Measurements from ENCODE around the gene ACY1. TPM values are rescaled to one million over a fixed set of nuclear protein-coding genes. Genes with fewer than 3 reads are reported as not detected.

ACY1 gene
- polyA plus RNA-seq, 2 of the 4 experiments (the other 2 are of a cell fraction) = 20.7 to 21.1 TPM

DNA sequence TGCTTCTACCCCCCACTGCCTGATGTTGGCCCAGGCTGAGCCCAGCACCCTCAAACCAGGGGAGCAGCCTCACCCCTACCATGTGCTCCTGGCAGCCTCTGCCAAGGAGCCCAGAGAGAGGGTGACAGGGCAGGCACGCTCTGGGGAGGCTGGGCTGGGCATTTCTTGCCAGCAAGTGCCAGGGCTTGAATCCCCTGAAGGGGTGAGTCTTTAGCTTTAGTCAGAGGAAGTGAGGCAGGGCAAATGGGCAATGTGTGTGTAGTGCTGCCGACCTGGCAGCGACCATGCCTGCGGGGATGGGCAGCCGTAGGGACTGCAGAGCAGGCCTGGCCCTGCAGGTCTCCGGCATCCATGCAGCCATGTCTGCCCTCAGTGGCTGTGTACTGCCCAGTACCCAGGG is 54.9 kb downstream of the ACY1 start:
- Histone ChIP-seq H3K27ac (no peak overlapping the region; a peak in 1 of 6 replicates), H3K4me3 (no peak overlapping the region), H3K9me3 (no peaks in the 10 kb centered on the region), H3K4me1 (no peaks in the 10 kb centered on the region), H3K4me2 (no peak overlapping the region)
- ChIA-PET CTCF (interaction anchor here (1.0 to 2.6 kb wide), 3 partner anchors 14 to 47 kb away, joined by 3 to 11 read pairs (median 4); no protein-coding TSS in a partner anchor), POLR2A (no interaction called here)
- FAIRE-seq (no peak), DNase-seq (ENCODE audit: low read depth in 1 of 2, low spot score in 1 of 2) (no peak), ATAC-seq (no peak)
- WGBS (ENCODE audit: missing lambda C conversion rate) = 73% methylated on average over 5 of the region's 6 CpGs
- TF ChIP-seq ESRRA (IDR thresholded peaks at IDR 0.05; ENCODE audit: borderline replicate concordance, low read length) (no peak), SMC3 (IDR thresholded peaks at IDR 0.05) (no peak), ZFP36 (IDR thresholded peaks at IDR 0.05; ENCODE audit: borderline replicate concordance, partially characterized antibody) (no peak), KDM5A (IDR thresholded peaks at IDR 0.05) (no peak), ZSCAN20 (CRISPR knock-in tag; IDR thresholded peaks at IDR 0.05) (no peak), NPAS2 (CRISPR knock-in tag; IDR thresholded peaks at IDR 0.05; ENCODE audit: borderline replicate concordance) (no peak)
- TF ChIP-seq, protein P1, sequence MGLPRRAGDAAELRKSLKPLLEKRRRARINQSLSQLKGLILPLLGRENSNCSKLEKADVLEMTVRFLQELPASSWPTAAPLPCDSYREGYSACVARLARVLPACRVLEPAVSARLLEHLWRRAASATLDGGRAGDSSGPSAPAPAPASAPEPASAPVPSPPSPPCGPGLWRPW (IDR thresholded peaks at IDR 0.05) = no peak

Small RNAs within 50 kb of the gene (small RNA-seq; reads per million reads assigned to genes)
- gene AC115284.1 = 0 reads per million in 6 experiments

Other genes starting within 250 kb of the ACY1 start
- not detected in 2 replicates for gene IQCF6, start 204.3 kb upstream of the ACY1 start, polyA plus RNA-seq (2011; rRNA removed)
- gene IQCF6, start 204.3 kb upstream of the ACY1 start, polyA plus RNA-seq (2017; fragmentation: RNase III; extraction: RNeasy Plus Mini Kit Qiagen cat#74134 plus additional on column Dnase treatment) = not detected in 3 replicates
- not detected in 2 replicates for gene IQCF2, start 121.9 kb upstream of the ACY1 start, polyA plus RNA-seq (2011; rRNA removed)
- gene IQCF2, start 121.9 kb upstream of the ACY1 start, polyA plus RNA-seq (2017; fragmentation: RNase III; extraction: RNeasy Plus Mini Kit Qiagen cat#74134 plus additional on column Dnase treatment) = not detected in 3 replicates
- gene IQCF5, start 107.9 kb upstream of the ACY1 start, polyA plus RNA-seq (2011; rRNA removed) = not detected in 2 replicates
- not detected in 3 replicates for gene IQCF5, start 107.9 kb upstream of the ACY1 start, polyA plus RNA-seq (2017; fragmentation: RNase III; extraction: RNeasy Plus Mini Kit Qiagen cat#74134 plus additional on column Dnase treatment)
- gene IQCF1, start 80.2 kb upstream of the ACY1 start, polyA plus RNA-seq (2011; rRNA removed) = not detected in 2 replicates
- not detected in 3 replicates for gene IQCF1, start 80.2 kb upstream of the ACY1 start, polyA plus RNA-seq (2017; fragmentation: RNase III; extraction: RNeasy Plus Mini Kit Qiagen cat#74134 plus additional on column Dnase treatment)
- gene RRP9, start 41.6 kb upstream of the ACY1 start, polyA plus RNA-seq (2011; rRNA removed) = 17.0 TPM in 2 replicates
- 31.3 to 35.1 TPM (median 34.3 TPM) in 3 replicates for gene RRP9, start 41.6 kb upstream of the ACY1 start, polyA plus RNA-seq (2017; fragmentation: RNase III; extraction: RNeasy Plus Mini Kit Qiagen cat#74134 plus additional on column Dnase treatment)
- gene PARP3, start 41.2 kb upstream of the ACY1 start, polyA plus RNA-seq (2011; rRNA removed) = 7.6 and 7.8 TPM in 2 replicates
- 10.8 to 14.0 TPM (median 11.0 TPM) in 3 replicates for gene PARP3, start 41.2 kb upstream of the ACY1 start, polyA plus RNA-seq (2017; fragmentation: RNase III; extraction: RNeasy Plus Mini Kit Qiagen cat#74134 plus additional on column Dnase treatment)
- gene GPR62, start 28.2 kb upstream of the ACY1 start, polyA plus RNA-seq (2011; rRNA removed) = not detected in 2 replicates
- 0.05 TPM in 1 of 3 replicates, not detected in the others for gene GPR62, start 28.2 kb upstream of the ACY1 start, polyA plus RNA-seq (2017; fragmentation: RNase III; extraction: RNeasy Plus Mini Kit Qiagen cat#74134 plus additional on column Dnase treatment)
- 8.6 and 9.3 TPM in 2 replicates for gene PCBP4, start 16.1 kb upstream of the ACY1 start, polyA plus RNA-seq (2011; rRNA removed)
- 10.9 to 11.5 TPM (median 11.0 TPM) in 3 replicates for gene PCBP4, start 16.1 kb upstream of the ACY1 start, polyA plus RNA-seq (2017; fragmentation: RNase III; extraction: RNeasy Plus Mini Kit Qiagen cat#74134 plus additional on column Dnase treatment)
- gene ABHD14B, start 9.5 kb upstream of the ACY1 start, polyA plus RNA-seq (2011; rRNA removed) = 37.9 and 39.7 TPM in 2 replicates
- 23.2 to 27.2 TPM (median 23.5 TPM) in 3 replicates for gene ABHD14B, start 9.5 kb upstream of the ACY1 start, polyA plus RNA-seq (2017; fragmentation: RNase III; extraction: RNeasy Plus Mini Kit Qiagen cat#74134 plus additional on column Dnase treatment)
- gene ABHD14A, start 8.5 kb upstream of the ACY1 start, polyA plus RNA-seq (2011; rRNA removed) = 6.3 and 7.5 TPM in 2 replicates
- gene ABHD14A, start 8.5 kb upstream of the ACY1 start, polyA plus RNA-seq (2017; fragmentation: RNase III; extraction: RNeasy Plus Mini Kit Qiagen cat#74134 plus additional on column Dnase treatment) = 9.1 to 9.5 TPM (median 9.5 TPM) in 3 replicates
- gene RPL29, start 12.4 kb downstream of the ACY1 start, polyA plus RNA-seq (2011; rRNA removed) = 808 and 909 TPM in 2 replicates
- 1,098 to 1,170 TPM (median 1,152 TPM) in 3 replicates for gene RPL29, start 12.4 kb downstream of the ACY1 start, polyA plus RNA-seq (2017; fragmentation: RNase III; extraction: RNeasy Plus Mini Kit Qiagen cat#74134 plus additional on column Dnase treatment)
- 3.9 and 4.4 TPM in 2 replicates for gene DUSP7, start 73.0 kb downstream of the ACY1 start, polyA plus RNA-seq (2011; rRNA removed)
- gene DUSP7, start 73.0 kb downstream of the ACY1 start, polyA plus RNA-seq (2017; fragmentation: RNase III; extraction: RNeasy Plus Mini Kit Qiagen cat#74134 plus additional on column Dnase treatment) = 4.8 TPM in 3 replicates
- 9.4 and 9.8 TPM in 2 replicates for gene POC1A, start 170.9 kb downstream of the ACY1 start, polyA plus RNA-seq (2011; rRNA removed)
- 13.8 to 14.9 TPM (median 14.1 TPM) in 3 replicates for gene POC1A, start 170.9 kb downstream of the ACY1 start, polyA plus RNA-seq (2017; fragmentation: RNase III; extraction: RNeasy Plus Mini Kit Qiagen cat#74134 plus additional on column Dnase treatment)
- gene ALAS1, start 214.6 kb downstream of the ACY1 start, polyA plus RNA-seq (2011; rRNA removed) = 59.7 and 63.7 TPM in 2 replicates
- 50.5 to 56.8 TPM (median 53.9 TPM) in 3 replicates for gene ALAS1, start 214.6 kb downstream of the ACY1 start, polyA plus RNA-seq (2017; fragmentation: RNase III; extraction: RNeasy Plus Mini Kit Qiagen cat#74134 plus additional on column Dnase treatment)
- 0.04 and 0.12 TPM in 2 replicates for gene TLR9, start 242.1 kb downstream of the ACY1 start, polyA plus RNA-seq (2011; rRNA removed)
- gene TLR9, start 242.1 kb downstream of the ACY1 start, polyA plus RNA-seq (2017; fragmentation: RNase III; extraction: RNeasy Plus Mini Kit Qiagen cat#74134 plus additional on column Dnase treatment) = not detected in 3 replicates

All from A549 (cell line).